ENCODE results near the gene GRM1.

DNA sequence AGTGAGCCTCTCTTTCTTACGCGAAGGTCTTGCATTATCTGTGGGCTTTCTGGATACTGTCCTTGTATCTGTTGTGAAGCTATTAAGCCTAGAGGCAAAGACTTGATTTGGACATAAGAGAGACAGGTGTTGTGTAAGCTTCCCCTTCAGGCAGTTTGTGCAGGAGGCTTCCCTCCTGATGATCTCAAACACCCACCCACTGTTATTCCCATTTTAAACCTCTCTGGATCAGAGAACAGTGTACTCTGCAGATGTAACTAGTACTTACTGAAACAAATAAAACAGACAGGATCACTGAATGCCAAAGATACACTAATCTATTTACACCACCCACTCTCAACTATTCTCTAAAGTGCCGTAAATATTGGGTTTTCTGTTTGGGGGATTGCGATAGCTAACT, 401.0 kb downstream of the GRM1 start:
- TF ChIP-seq CTCF (IDR thresholded peaks at IDR 0.05) (no peak), EZH2 (IDR thresholded peaks at IDR 0.05) (no peak), EZH2phosphoT487 (IDR thresholded peaks at IDR 0.05) (no peak)

All from neural progenitor cell (in vitro differentiated cells).